ENCODE data around the gene MPZL2. TPM values are rescaled to one million over a fixed set of nuclear protein-coding genes. Genes with fewer than 3 reads are reported as not detected.

Gene MPZL2
- total RNA-seq, 1 experiment from 2014 or later, result 0.26 TPM

GRCh38 chr11:118287006-118287405 lies 22.9 kb upstream of the MPZL2 start:
- H3K4me1 ChIP-seq (ENCODE audit: insufficient read depth, low read length), result no peaks in the 10 kb centered on the region
- no peaks in the 10 kb centered on the region for H3K79me2 ChIP-seq (ENCODE audit: insufficient read depth, low read length)
- no peak overlapping the region for H2BK5ac ChIP-seq (ENCODE audit: insufficient read length, low read length)
- no peaks in the 10 kb centered on the region for H3K79me1 ChIP-seq (ENCODE audit: insufficient read depth, low read depth, low read length, poor library complexity, severe bottlenecking)
- no peak overlapping the region for H3K4ac ChIP-seq (ENCODE audit: low read depth, low read length)
- no peak for DNase-seq
- no peaks in the 10 kb centered on the region for H3K27me3 ChIP-seq (ENCODE audit: insufficient read depth, low read length)
- H4K5ac ChIP-seq (ENCODE audit: insufficient read length, low read depth, low read length), result no peak overlapping the region
- H3K4me3 Mint-ChIP-seq, result no peak overlapping the region
- WGBS (ENCODE audit: extremely low coverage, insufficient read length, low lambda C conversion rate), result no CpG with 5 or more reads among the region's 1 CpG
- no peak overlapping the region for H3K14ac ChIP-seq (ENCODE audit: insufficient read depth, low read length)
- no peak overlapping the region for H4K91ac ChIP-seq (ENCODE audit: insufficient read length, low read depth, low read length)
- no peak overlapping the region for H2BK12ac ChIP-seq (ENCODE audit: insufficient read length, low read depth, low read length)
- H2BK20ac ChIP-seq (ENCODE audit: low read depth, low read length, poor library complexity, severe bottlenecking), result no peak overlapping the region
- H3K36me3 Mint-ChIP-seq (ENCODE audit: insufficient read depth in 1 of 3, low read depth in 3 of 3), result no peaks in the 10 kb centered on the region
- H4K8ac ChIP-seq (replicated peaks; ENCODE audit: insufficient read length, low read depth, low read length), result no peak overlapping the region
- no peak overlapping the region for H3T11ph ChIP-seq (ENCODE audit: low read length)
- H3K23ac ChIP-seq (ENCODE audit: insufficient read length, low read depth, low read length), result no peak overlapping the region
- H3K27ac Mint-ChIP-seq, result no peak overlapping the region
- no peaks in the 10 kb centered on the region; a peak in 1 of 4 replicates for H3K4me1 Mint-ChIP-seq
- H3K23me2 ChIP-seq (ENCODE audit: insufficient read length, low read depth, low read length, poor library complexity, severe bottlenecking), result no peaks in the 10 kb centered on the region
- no peaks in the 10 kb centered on the region for H3K9me3 Mint-ChIP-seq
- no peak overlapping the region for H2BK120ac ChIP-seq (ENCODE audit: low read depth, low read length, poor library complexity, severe bottlenecking)
- H2AK5ac ChIP-seq (ENCODE audit: insufficient read length, low read length), result no peak overlapping the region
- H3K27ac ChIP-seq (ENCODE audit: insufficient read length, low read depth, low read length), result no peak overlapping the region
- H2AFZ ChIP-seq (ENCODE audit: low read length), result no peak overlapping the region
- no peaks in the 10 kb centered on the region for H3K9me3 ChIP-seq (ENCODE audit: control insufficient read depth, low read depth, low read length)
- no peak overlapping the region for H3K18ac ChIP-seq (ENCODE audit: insufficient read length, low read depth, low read length)
- no peak overlapping the region for H3K56ac ChIP-seq (ENCODE audit: insufficient read length, low read depth, low read length)
- H2BK15ac ChIP-seq (ENCODE audit: low read depth, low read length), result no peak overlapping the region
- no peaks in the 10 kb centered on the region for H4K20me1 ChIP-seq (ENCODE audit: control insufficient read depth, insufficient read depth, insufficient read length)
- no peak overlapping the region for H3K9ac ChIP-seq (ENCODE audit: extremely low read depth, insufficient read length, low read length)
- H3K27me3 Mint-ChIP-seq (ENCODE audit: low read depth), result peaks cover 42% of the 10 kb centered on the region
- H3K4me2 ChIP-seq (ENCODE audit: insufficient read depth, insufficient read length, low read length), result no peak overlapping the region
- TF ChIP-seq, protein P1, sequence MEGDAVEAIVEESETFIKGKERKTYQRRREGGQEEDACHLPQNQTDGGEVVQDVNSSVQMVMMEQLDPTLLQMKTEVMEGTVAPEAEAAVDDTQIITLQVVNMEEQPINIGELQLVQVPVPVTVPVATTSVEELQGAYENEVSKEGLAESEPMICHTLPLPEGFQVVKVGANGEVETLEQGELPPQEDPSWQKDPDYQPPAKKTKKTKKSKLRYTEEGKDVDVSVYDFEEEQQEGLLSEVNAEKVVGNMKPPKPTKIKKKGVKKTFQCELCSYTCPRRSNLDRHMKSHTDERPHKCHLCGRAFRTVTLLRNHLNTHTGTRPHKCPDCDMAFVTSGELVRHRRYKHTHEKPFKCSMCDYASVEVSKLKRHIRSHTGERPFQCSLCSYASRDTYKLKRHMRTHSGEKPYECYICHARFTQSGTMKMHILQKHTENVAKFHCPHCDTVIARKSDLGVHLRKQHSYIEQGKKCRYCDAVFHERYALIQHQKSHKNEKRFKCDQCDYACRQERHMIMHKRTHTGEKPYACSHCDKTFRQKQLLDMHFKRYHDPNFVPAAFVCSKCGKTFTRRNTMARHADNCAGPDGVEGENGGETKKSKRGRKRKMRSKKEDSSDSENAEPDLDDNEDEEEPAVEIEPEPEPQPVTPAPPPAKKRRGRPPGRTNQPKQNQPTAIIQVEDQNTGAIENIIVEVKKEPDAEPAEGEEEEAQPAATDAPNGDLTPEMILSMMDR (conservative IDR thresholded peaks at IDR 0.05), result no peak

Data from H9 (cell line).